ENCODE measurements around the gene ACADVL. TPM values are rescaled to one million over a fixed set of nuclear protein-coding genes. Genes with fewer than 3 reads are reported as not detected.
"Not testable (repeated sequence)": the region's sequence is repeated elsewhere in the genome, so short reads cannot be mapped to it uniquely, and the experiment has no call there.

ACADVL gene
- total and polyA plus RNA-seq, 8 donors: 285 to 654 (median 381) TPM

DNA sequence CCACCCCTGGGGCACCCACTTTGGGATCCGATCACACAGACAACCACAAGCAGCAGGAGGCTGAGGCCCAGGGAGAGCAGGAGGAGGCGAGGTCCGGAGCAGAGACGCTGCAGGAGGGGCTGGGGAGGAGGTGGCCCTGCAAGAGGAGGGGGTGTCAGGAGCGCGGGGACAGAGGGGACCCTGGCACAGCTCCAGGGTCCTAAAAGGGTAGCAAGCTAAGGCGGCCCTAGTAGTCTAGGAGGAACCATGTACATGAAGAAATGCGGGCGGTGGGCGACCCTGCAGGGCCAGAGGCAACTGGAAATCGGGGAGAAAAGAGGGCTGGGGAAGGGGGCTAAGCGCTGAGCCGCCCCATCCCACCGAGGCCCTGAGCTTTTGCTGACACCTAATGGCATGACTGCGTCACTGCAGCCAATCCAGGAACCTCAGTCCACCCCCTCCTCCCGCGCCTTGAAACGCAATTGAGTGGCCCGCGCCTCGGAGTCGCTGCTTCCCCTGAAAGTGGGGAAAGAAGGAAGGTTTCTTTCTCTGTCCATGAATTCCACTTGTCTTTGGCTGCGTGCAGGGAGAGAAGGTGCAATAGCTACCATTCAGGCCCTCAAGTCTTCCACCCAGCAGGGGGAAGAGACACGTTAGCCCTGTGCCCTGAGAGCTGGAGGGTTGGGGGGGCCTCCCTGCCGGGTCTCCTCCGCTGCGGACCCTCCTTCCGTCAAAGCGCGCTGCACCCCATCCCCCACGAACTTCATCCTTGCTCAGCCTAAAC lies 42.4 kb upstream of the ACADVL start:
- Histone ChIP-seq H3K9me3 (no peaks in the 10 kb centered on the region), H3K27ac (no peak overlapping the region), H3K27me3 (peaks cover 0 to 43% of the 10 kb centered on the region in 2 donors), H3K4me3 (peak overlapping the region; percentile 21 to 24), H3K36me3 (no peaks in the 10 kb centered on the region), H3K4me1 (peaks cover 9 to 26% of the 10 kb centered on the region in 2 donors)
- TF ChIP-seq, protein P1, sequence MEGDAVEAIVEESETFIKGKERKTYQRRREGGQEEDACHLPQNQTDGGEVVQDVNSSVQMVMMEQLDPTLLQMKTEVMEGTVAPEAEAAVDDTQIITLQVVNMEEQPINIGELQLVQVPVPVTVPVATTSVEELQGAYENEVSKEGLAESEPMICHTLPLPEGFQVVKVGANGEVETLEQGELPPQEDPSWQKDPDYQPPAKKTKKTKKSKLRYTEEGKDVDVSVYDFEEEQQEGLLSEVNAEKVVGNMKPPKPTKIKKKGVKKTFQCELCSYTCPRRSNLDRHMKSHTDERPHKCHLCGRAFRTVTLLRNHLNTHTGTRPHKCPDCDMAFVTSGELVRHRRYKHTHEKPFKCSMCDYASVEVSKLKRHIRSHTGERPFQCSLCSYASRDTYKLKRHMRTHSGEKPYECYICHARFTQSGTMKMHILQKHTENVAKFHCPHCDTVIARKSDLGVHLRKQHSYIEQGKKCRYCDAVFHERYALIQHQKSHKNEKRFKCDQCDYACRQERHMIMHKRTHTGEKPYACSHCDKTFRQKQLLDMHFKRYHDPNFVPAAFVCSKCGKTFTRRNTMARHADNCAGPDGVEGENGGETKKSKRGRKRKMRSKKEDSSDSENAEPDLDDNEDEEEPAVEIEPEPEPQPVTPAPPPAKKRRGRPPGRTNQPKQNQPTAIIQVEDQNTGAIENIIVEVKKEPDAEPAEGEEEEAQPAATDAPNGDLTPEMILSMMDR (IDR thresholded peaks at IDR 0.05): peak; percentile 86 to 92
- peak; percentile 91 for ATAC-seq
- intact Hi-C loops (cut with DNase I): no loop called here
- peak; percentile 73 to 90 (median 82) for DNase-seq

DNA sequence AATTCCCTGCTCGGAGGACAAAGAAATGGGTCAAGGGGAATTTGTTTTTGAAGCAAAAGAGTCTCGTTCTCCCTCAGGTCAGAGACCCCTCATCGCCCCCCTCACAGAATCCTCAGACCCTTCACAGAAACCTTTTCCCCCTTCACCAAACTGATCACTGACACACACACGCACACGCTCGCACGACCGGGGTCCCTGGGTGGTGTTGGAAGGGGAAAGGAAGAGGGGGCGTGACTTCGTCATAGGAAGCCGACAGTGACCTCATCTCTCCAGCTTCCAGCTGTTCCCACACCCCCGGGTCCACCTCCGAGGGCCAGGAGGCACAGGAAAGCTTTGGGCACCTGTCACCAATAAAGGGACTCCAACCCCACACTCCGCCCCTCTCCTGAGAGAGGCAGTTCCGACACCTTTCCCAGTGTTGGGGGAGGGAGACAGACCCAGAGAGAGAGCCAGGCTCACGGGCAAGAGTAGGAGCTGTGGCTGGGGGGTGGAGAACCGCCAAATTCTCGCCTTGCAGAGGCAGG lies 41.7 kb upstream of the ACADVL start:
- TF ChIP-seq, protein P1 (IDR thresholded peaks at IDR 0.05): no peak
- no peaks in the 10 kb centered on the region for H3K9me3 ChIP-seq
- peaks cover 0 to 41% of the 10 kb centered on the region in 2 donors for H3K27me3 ChIP-seq
- ATAC-seq: peak; percentile 42
- H3K4me1 ChIP-seq: peaks cover 9 to 26% of the 10 kb centered on the region in 2 donors
- no peaks in the 10 kb centered on the region for H3K36me3 ChIP-seq
- no peak overlapping the region for H3K27ac ChIP-seq
- peak in 3 of 4 donors; percentile 38 to 75 (median 71) for DNase-seq
- intact Hi-C loops (cut with DNase I): no loop called here
- H3K4me3 ChIP-seq: peak overlapping the region; percentile 21 to 24

DNA sequence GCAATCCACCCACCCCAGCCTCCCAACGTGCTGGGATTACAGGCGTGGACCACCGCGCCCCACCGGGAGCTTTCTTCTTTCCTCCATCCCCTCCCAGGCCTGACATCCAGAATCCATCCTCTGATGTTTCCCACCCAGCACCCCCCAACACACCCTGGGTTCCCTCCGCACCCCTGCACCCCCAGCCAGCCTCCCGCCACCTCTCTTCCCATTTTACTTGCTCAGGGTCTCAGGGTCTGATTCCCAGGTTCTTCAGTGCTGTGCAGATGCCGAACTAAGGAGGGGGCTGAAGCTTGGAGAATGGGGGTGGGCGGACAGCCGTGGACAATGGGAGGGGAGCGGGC lies 40.8 kb upstream of the ACADVL start:
- ATAC-seq: no peak
- Histone ChIP-seq H3K9me3 (no peaks in the 10 kb centered on the region), H3K27me3 (peaks cover 0 to 32% of the 10 kb centered on the region in 2 donors), H3K4me1 (peaks cover 9 to 23% of the 10 kb centered on the region in 2 donors), H3K4me3 (no peak overlapping the region), H3K27ac (no peak overlapping the region), H3K36me3 (no peaks in the 10 kb centered on the region)
- TF ChIP-seq, protein P1 (IDR thresholded peaks at IDR 0.05): no peak
- intact Hi-C loops (cut with DNase I): no loop called here
- no peak for DNase-seq

DNA sequence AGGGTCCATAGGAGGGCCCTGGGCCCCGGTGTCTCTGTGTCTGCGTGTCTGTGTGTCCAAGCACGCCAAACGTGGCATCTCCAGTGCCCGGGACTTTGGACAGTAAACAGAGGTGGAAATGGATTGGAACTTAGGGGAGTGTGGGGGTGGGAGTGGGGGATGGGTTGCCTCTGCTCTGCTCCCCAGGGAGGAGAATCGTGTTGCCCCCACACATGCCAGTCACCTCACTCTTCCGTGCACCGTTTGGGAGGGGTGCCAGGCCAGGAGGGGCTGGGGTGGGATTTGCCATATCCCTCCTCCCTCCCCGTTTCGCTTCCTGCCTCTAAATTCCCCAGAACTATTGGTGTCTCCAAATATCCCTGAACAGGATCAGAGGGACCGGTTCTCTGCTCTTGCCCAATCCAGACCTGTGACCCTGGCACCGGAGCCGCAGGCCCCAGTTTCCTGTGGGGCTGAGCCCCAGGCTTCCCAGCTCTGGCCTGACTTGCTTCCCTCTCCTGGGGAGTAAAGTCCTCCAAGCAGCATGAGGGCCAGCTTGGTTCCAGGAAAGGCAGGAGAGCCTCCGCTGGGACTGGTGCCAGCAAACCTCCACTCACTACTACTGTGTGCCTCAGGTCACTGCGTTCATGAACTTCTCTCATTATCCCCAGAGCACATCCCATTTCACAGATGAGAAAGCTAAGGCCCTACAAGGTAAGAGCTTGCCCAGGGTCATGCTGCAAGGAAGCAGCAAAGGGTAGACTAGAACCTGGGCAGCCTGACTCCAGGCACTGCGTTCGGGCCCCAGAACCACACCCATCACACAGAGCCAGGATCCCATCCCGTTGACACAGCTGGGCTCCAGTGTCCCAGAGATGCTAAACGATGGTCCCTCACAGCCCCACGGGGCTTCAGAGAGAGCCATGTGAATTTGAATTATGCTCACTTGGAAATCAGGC lies 40.2 kb upstream of the ACADVL start, which contains the start of gene ASGR1:
ASGR1 (minus strand) TSS at position 54 of the 938 bp plus-strand sequence. CDS start 807 bp downstream, outside the sequence.
- intact Hi-C loops (cut with DNase I): no loop called here

DNA sequence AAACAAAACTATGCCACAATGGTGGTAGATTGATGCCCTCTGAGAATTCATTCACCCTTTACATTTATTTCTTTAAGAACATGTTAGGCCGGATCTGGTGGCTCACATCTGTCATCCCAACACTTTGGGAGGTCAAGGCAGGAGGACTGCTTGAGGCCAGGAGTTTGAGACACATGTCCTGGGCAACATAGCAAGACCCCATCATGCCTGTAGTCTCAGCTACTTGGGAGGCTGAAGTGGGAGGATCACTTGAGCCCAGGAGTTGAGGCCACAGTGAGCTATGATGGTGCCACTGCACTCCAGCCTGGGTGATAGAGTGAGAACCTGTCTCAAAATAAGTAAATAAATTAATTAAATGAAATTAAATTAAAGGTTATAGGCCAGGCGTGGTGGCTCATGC lies 37.6 kb upstream of the ACADVL start:
- ATAC-seq; intact Hi-C loops (cut with DNase I); H3K27ac ChIP-seq; H3K4me3 ChIP-seq; H3K36me3 ChIP-seq; H3K9me3 ChIP-seq; DNase-seq: not testable (repeated sequence)
- peaks cover 0 to 18% of the 10 kb centered on the region in 2 donors for H3K27me3 ChIP-seq
- peaks cover 7 to 21% of the 10 kb centered on the region in 2 donors for H3K4me1 ChIP-seq

More for the DNA sequence above, 40.2 kb upstream of the ACADVL start, which contains the start of gene ASGR1:
- peaks cover 0 to 25% of the 10 kb centered on the region in 2 donors for H3K27me3 ChIP-seq
- H3K36me3 ChIP-seq: no peaks in the 10 kb centered on the region
- no peak within 1 kb of the TSS for H3K4me3 ChIP-seq
- TF ChIP-seq, protein P1 (IDR thresholded peaks at IDR 0.05): no peak
- H3K9me3 ChIP-seq: no peaks in the 10 kb centered on the region
- H3K4me1 ChIP-seq: peaks cover 9 to 20% of the 10 kb centered on the region in 2 donors
- DNase-seq: no peak
- no peak for ATAC-seq
- no peak within 1 kb of the TSS for H3K27ac ChIP-seq
